GM18505 (cell line): ENCODE data around the gene ATP10A.

ENCODE experiments used
- ATAC-seq: cut with Tn5 transposase; IDR thresholded peaks from one replicate; pipeline ENCODE4 v1.9.1; 2021; ENCODE audit not compliant: unreplicated experiment
- POLR2A ChIP-seq: IDR thresholded peaks from 4 replicates; pipeline ENCODE4 v1.6.1; 2011; ENCODE audit warnings: borderline replicate concordance; ENCODE audit not compliant: insufficient read depth, insufficient read length; ENCODE audit errors: extremely low read depth

Gene ATP10A

DNA sequence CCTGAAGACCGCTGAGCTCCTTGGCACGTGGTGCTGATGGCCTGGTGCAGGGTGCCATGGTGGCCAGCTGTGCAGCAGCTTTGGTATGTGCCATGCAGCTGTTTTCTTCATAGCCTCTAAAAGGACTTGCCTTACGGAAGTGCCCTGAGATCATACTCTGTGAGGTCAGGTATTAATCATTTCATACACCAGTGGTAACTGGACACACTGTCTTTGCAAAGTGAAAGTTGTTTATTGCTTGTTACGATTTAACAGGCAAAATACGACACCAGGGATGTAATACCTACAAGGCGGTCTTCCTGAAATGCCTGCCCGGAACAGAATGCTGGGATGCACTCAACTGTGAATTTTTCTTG is 184.6 kb downstream of the ATP10A start:
- ATAC-seq = no peak
- no peak for TF ChIP-seq POLR2A

DNA sequence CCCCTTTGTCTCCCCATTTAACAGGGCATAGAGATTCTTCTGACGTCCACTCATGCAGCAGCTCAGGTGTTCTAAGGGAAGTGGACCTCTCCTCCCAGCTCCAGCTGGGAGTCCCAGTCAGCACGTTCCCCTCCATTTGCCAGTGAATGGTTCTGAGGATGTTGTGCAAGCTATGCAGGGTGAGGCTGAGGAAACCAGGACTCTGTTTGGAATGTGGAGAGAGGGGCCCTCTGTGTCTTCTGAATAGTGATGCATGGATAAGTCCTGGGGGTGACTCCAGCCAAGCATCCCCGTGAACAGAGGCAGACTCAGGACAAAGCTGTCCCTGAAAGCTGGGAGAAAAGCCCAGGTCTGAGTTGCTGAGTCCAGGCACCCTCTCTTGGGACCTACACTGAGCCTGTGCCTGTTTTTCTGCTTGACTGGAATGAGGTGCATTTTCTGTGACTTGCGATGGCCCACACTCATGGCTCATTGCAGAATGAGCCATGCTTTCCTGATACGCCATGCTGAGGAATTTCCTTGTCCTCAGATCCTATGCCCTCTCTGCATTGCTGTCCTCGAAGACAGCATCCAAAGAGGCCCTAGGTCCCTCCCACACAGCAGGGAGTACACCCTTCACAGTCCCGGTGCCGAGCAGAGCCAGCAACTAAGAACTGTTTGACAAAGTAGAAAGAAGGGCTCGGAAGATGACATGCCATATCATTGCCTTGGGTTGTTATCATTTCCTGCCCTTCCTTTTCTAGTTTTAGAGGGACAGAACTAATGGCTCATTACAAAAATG is 185.2 kb downstream of the ATP10A start:
- no peak for ATAC-seq
- no peak for TF ChIP-seq POLR2A

DNA sequence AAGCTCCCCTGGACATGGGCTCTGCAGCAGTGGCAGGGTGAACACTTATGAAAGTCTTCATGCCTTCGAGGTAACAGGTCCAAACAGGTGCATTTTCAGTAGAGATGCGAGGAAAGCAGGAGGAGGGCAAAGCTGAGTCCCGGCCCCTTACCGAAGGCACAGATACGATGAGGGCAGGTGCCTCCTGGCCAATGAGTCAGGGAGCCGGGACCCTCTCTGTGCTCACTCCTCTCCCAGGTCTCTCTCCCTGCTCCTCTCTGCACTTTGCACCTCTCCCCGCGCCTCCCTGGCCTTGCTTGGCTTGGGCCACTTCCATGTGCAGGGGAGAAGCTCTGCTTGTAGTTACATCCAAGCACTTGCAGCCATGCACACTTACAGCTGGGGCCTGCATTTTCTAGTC is 187.1 kb downstream of the ATP10A start:
- TF ChIP-seq POLR2A = no peak
- no peak for ATAC-seq

DNA sequence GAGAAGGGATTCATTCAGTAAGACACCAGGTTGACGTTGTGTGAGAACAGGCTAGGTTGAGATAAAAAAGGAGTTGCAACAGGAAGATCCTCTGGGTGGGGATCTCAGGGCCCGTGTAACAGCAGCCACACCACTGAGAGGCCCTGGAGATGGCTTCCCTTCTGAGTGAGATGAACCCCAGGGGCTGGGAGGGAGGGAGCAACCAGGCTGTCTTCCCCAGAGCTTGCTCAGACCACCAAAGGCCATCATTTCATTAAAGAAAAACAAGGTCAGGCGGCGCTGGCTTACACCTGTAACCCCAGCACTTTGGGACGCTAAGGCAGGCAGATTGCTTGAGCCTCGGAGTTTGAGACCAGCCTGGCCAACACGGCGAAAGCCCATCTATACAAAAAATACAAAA is 187.7 kb downstream of the ATP10A start:
- TF ChIP-seq POLR2A = no peak

DNA sequence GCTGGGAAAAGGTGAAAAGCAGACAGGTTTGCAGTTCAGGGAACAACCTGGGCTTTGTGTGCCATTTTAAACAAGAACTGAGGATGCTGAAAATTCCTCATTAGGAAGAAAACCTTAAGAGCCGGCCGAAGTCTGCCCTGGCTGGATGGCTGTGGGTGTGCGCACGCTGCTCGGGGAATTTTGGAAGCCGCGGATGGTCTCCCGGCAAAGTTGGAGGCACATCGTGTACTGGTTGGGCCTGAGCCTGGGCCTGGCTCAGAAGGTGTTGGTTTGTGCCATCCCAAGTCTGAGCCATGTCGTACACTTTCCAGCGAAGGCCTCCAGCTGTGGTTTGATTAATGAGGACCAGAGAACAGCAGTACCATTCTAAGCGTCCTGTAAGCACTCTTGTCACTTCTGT is 188.2 kb downstream of the ATP10A start:
- no peak for TF ChIP-seq POLR2A
- ATAC-seq = no peak

More for the DNA sequence above, 187.7 kb downstream of the ATP10A start:
- no peak for ATAC-seq

DNA sequence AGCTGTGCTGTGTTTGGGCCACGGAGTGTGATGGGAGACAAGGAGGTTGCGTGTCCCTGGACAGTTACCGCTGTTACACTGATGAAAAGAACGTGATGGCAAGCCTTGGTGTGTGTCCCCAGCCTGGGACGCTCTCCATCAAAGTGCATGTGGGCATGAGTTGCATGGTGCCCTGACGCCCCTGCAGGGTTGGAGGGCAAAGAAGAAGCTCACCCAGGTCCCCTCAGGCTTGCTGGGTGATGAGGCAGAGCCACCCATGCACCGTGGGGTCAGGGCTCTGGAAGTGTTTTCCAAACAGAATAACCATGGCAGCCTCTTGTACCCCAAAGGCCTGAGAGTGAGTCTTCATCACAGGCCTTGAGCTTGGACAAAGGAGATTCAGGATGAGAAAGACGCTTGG is 189.2 kb downstream of the ATP10A start:
- TF ChIP-seq POLR2A = no peak

DNA sequence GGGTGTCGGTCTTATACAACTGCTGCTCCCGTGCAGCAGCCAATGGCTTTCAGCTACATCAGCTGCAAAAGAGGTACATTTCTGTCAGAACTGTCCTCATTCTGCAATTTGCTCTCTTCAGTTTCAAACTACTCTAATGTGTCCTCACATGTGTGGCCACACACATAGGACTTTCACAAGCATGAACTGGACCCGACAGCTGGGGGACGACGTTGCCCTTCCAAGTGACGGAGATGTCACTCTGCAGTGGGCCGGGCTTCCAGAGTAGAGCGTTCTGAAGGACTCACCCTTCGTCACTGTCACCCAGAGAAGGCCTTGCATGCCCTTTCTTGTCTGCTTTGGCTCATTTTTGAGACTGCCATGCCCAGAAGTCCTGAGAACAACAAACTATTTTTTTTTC is 189.8 kb downstream of the ATP10A start:
- no peak for ATAC-seq
- no peak for TF ChIP-seq POLR2A

More for the DNA sequence above, 189.2 kb downstream of the ATP10A start:
- ATAC-seq = no peak

DNA sequence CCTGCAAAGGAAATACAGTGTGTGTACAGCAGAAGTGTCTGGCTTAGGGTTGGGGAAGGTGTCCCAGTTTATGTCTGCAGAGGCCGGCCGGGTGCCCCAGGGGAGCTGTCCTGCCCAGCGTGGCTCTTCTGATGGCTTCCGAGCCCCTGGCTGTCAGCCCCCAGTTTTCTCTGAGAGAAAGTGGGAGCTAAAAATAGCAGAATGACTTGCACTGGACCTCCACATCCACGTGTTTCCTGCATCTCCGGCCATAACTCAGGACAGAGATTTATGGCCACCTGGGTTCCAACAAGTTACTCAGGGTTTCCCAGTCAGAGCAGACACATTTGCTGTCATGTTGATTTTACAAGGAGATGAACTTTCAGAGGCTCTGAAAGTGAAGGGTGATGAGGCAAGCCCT is 192.0 kb downstream of the ATP10A start:
- no peak for ATAC-seq
- TF ChIP-seq POLR2A = no peak

DNA sequence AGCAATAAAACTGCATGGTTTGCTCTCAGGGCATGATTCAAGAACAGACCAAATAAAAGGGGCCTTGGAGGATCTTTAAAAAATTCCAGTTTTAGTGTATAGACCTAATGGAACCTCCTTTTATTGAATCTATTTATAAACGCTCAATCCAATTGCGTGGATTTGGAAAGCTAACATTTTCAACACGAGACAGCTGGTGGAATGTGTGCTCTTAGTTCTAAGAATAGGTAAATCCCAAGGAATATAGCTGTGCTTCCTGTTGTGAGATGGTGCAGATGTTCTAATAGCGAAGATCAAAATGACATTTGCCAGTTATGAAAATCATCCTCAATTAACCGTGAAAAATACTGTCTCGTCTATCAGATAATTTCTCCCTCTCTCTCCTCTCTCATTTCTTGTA is 192.5 kb downstream of the ATP10A start:
- TF ChIP-seq POLR2A = no peak
- ATAC-seq = no peak

DNA sequence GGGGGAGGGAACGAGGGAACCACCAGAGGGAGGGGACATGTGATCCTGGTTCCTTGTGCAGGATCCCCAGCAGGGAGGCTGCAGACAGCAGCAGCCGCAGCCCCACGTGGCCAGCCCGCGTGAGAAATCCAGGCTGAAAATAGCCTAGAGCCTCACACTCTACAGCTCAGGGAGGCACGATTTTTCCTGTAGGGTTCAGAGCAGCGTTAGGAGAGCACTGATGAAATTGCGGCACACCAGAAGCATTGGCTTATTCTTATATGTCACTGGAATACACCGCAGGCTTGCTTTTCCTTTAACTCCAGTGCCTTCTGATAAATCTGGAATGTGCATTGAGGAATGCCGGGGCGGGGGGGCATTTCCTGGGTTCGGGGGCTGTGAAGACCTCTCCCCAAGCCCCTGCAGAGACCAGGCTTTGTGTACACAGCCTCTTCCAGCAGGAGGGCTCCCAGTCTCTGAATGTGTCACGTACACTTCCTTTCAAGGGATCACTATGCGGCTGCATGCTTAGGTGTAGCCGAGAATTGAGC is 193.0 kb downstream of the ATP10A start:
- no peak for ATAC-seq
- TF ChIP-seq POLR2A = no peak

DNA sequence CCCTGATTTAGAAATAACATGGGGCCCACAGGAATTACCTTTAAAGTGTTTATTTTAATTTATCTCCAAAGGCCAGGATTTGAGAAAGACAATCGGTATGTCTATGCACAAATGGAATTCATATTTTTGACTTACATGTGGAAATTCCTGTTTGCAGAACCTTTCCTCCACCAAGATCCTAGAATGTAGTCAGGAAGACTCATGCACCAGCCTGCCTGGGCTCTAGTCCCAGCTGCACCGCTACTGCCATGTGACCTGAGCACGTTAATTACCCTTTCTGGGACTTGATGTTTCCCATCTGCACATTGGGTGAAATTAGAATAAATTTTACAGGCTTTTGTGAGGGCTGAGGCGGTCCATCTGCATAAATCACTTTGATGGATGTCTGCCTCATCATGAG is 194.2 kb downstream of the ATP10A start:
- ATAC-seq = no peak
- no peak for TF ChIP-seq POLR2A

DNA sequence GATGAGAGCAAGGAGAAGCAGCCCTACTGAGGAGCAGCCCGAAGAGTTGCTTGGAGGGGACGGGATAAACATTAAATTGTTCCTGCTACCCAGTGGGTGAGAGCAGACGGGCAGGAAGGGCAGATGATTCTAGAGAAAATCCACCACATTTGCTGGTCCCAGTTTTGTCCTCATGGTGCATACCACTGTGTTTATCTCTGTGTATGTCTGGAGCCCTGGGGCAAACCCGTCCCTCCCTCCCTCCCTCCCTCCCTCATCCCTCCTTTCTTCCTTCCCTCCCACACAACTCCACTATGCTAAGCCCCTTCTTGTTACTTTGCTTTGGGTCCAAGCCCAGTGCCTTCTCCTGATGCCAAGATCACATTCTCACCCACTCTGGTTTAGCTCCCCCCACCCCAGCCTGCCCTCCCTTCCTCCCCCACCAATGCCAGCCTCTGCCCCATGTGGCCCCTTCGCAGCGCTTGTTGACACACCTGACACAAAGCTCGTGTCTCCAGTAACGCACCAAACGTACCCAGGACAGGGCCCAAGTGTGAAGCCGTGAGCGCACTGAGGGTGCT is 194.8 kb downstream of the ATP10A start:
- no peak for TF ChIP-seq POLR2A
- no peak for ATAC-seq

DNA sequence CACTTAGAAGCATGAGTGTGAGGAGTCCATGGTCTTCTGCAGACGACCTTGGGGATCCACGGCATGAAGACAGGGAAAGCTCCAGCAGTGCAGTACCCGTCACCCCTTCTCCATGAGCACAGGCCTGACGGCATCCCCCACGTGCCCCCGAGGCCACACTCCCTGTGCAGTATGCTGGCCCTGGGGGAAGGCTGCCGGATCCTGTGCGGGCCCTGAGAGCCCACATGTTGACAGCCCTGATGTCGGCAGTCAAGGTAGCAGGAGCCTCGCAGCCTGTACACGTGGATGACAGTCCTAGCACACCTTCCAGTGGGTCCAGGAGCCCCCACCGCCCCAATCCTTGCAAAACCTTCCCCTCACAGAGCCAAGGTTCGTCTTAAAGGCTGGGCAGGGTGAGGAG is 195.3 kb downstream of the ATP10A start:
- ATAC-seq = no peak

DNA sequence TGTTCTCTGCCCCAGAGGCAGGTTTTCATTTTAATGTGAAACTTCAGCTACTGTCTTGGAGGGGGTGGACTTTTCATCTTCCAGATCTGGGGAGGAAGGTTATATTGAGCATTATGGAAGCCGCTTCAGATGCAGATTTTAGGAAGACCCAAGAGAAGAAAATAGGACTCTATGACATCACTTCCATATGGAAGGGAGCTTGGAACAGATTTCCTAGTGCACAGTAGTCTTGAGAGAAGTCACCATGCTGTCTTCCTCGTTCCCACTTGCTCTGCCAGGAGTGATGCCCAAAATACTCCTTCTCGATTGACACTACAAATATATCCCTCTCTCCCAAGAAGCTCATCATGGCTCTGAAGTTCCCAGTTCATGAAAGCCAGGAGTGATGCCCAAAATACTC is 197.2 kb downstream of the ATP10A start:
- TF ChIP-seq POLR2A = no peak
- ATAC-seq = no peak

More for the DNA sequence above, 195.3 kb downstream of the ATP10A start:
- TF ChIP-seq POLR2A = no peak
